Hematopoietic multipotent progenitor cell (in vitro differentiated cells): Measurements from ENCODE around the gene TIMP3. TPM values are rescaled to one million over a fixed set of nuclear protein-coding genes. Genes with fewer than 3 reads are reported as not detected.

Experiments used
- DNase-seq, 3 donors: peaks; one replicate each; pipeline ENCODE4 v3.0.0-alpha.2; 2011 to 2015; ENCODE audit warnings: low read depth in 2 of 3, low spot score in 2 of 3
- total RNA-seq: library from RNA; depleted of rRNA; stranded (reverse); fragments of >200 nt; gene quantifications from one replicate; pipeline ENCODE4 v1.2.3, GENCODE V29; 2012

Gene TIMP3
- 5.9 TPM for total RNA-seq

DNA sequence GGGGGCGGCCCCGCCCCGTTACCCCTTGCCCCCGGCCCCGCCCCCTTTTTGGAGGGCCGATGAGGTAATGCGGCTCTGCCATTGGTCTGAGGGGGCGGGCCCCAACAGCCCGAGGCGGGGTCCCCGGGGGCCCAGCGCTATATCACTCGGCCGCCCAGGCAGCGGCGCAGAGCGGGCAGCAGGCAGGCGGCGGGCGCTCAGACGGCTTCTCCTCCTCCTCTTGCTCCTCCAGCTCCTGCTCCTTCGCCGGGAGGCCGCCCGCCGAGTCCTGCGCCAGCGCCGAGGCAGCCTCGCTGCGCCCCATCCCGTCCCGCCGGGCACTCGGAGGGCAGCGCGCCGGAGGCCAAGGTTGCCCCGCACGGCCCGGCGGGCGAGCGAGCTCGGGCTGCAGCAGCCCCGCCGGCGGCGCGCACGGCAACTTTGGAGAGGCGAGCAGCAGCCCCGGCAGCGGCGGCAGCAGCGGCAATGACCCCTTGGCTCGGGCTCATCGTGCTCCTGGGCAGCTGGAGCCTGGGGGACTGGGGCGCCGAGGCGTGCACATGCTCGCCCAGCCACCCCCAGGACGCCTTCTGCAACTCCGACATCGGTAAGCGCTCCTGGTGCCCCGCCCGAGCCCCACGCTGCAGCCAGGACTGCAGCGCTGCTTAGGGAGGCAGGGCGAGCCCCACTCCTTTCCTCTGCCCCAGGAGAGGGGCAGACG is at the start of gene TIMP3:
TSS of gene TIMP3 (plus strand) at position 169 of the 700 bp plus-strand sequence. CDS start at position 466, 297 bp downstream.
- peak in 2 of 3 donors; percentile 70 to 81 for DNase-seq

- no peak for DNase-seq
Observed at GRCh38 chr22:32752326-32752725, 49.2 kb upstream of the TIMP3 start.

DNA sequence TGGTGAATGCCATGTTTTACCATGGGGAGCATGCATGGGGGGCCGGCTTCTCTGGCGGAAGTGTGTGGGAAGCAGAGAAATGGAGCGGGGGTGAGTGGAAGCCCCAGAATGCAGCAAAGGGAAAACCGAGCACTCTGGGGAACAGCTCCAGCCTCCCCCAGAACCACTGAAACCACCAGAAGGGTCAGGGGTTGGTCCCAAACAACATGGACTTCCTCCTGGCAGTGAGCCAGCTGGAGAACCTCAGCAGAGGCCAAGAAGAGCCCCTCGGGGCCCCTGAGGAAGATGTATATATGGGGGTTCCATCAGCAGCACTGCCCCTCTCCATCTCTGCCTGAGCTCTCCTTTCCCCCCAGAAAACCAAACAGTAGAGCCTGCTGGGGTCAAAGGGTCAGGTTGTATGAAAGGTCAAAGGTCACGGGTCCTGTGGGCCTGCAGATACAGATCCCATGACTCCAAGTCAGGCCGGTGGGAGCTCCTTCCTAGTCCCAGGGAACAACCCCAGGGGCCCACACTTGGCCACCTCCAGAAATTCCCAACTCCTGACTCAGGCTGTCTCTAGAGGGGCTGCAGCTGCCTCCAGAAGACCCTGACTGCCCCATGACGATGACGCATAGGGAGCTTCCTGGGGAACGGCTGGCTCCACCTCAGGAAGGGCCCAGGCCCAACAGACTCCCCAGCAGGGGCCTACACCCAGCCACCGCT is 48.5 kb upstream of the TIMP3 start:
- DNase-seq = no peak

- DNase-seq = no peak
Observed at GRCh38 chr22:32753591-32753990, 47.9 kb upstream of the TIMP3 start.

DNA sequence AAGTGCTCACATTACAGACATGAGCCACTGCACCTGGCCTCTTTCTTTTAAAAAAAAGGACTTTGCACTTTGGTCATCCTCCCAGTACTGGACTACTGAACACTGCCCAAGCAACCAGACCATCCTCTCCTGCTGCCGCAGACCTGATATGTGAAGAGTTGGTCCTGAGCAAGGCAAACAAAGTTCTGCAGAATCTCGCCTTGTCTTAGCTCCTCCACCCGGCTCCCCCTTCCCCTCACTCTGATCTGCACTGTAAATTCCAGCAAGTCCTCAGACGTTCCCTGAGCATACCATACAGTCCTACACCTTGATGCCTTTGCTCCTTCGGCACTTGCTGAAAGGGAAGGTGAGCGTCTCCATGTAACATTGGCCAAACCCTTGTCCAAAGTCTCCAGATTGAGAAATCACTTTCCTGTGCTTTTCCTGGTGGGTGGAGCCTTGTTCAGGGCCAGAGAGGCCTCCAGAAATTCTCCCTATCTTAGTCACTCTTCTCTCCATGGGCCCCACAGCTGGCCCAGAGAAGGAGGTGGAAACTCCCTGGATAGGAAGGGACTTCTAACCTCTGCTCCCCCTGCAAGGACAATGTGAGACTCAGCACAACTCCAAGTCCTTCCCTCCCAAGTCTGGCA is 47.0 kb upstream of the TIMP3 start:
- DNase-seq = no peak

DNA sequence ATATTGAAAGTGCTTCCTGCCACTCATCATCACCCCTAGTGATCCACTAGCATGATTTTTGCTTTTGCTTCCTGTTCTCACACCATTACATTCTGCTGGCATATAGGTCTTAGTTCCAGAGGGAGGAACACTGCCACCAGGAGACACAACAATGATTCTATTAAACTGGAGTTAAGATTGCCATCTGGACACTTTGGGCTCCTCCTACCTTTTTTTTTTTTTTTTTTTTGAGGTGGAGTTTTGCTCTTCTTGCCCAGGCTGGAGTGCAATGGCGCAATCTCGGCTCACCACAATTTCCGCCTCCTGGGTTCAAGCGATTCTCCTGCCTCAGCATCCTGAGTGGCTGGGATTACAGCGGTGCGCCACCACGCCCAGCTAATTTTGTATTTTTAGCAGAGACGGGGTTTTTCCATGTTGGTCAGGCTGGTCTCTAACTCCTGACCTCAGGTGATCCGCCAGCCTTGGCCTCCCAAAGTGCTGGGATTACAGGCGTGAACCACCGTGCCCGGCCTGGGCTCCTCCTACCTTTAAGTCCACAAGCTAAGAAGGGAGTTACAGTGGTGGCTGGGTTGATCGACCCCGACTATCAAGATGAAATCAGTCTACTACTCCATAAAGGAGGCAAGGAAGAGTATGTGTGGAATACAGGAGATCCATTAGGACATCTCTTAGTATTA is 44.3 kb upstream of the TIMP3 start:
- DNase-seq = peak in 1 of 3 donors; percentile 20

GRCh38 chr22:32758866-32759385 is 42.6 kb upstream of the TIMP3 start:
- no peak for DNase-seq

GRCh38 chr22:32760396-32760795 is 41.1 kb upstream of the TIMP3 start:
- DNase-seq = no peak

DNA sequence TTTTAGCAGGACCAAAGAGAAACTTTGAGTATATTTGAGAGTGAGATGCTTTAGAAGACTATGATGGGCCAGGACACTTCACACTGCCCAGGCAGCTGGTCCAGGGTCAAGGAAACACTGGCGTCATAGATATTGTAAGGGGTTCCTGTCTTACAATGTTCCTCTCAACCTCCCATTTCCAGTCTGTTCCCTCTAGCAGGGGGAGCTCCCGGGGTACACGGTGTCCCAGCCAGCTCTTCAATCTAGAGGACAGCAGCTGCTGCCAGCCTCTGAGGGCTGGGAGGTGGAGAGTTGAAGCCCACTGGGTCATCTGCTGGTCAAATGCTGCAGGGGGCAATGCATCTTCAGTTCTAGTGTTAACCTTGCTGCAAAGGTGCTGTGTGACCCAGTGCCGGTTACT is 40.7 kb upstream of the TIMP3 start:
- no peak for DNase-seq

GRCh38 chr22:32761251-32761903 is 40.1 kb upstream of the TIMP3 start:
- DNase-seq = no peak

GRCh38 chr22:32764330-32765131 is 37.0 kb upstream of the TIMP3 start:
- DNase-seq = peak in 1 of 3 donors; percentile 26

GRCh38 chr22:32765132-32765618 is 36.3 kb upstream of the TIMP3 start:
- no peak for DNase-seq

DNA sequence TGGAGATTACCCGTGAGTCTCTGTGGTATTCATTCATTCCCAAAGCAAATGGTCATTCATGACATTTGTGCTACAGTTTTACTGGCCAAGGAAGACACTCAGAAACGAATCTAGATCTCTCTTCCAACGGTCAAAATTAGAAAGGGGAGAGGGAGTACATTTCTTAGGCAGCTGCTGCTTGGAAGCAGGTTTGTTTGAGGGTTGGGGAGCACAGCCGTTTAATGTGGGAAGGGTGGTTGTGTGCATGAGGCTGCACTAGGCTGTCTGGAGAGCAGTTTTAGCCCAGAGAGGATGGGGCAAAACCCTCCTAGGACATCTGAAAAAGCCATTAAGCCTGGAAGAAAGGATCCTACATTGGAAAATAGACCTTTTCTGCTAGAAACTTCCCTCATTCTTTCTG is 29.7 kb upstream of the TIMP3 start:
- DNase-seq = no peak

- DNase-seq = no peak
Observed at GRCh38 chr22:32775957-32776356, 25.5 kb upstream of the TIMP3 start.

GRCh38 chr22:32776397-32776796 is 25.1 kb upstream of the TIMP3 start:
- peak in 2 of 3 donors; percentile 62 to 76 for DNase-seq

- peak in 2 of 3 donors; percentile 64 to 72 for DNase-seq
Observed at GRCh38 chr22:32776802-32777201, 24.7 kb upstream of the TIMP3 start.

GRCh38 chr22:32777987-32778386 is 23.5 kb upstream of the TIMP3 start:
- DNase-seq = no peak

DNA sequence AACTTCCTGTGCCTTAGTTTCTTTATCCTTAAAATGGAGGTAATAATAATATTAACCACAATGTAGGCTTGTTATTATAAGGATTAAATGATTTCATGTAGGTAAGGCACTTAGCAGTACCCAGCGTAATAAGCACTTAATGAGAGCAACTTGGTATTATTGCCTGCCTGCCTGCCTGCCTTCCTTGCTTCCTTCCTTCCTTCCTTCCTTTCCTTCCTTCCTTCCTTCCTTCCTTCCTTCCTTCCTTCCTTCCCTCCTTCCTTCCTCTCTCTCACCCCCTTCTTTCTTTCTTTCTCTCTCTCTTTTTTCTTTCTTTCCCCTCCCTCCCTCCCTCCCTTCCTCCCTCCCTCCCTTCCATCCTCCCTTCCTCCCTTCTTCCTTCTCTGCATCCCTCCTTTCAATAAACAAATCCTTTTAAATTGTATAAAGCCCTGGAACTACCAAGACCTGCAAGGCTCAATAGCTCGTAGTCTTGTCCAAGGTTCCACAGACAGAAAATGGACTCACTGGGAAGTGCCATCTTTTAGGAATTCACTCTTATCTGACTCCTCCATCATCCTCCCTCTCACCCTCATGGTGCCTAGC is 20.7 kb upstream of the TIMP3 start:
- no peak for DNase-seq

- DNase-seq = no peak
Observed at GRCh38 chr22:32781695-32782094, 19.8 kb upstream of the TIMP3 start.
